Measurements from ENCODE around the gene ELOF1. TPM values are rescaled to one million over a fixed set of nuclear protein-coding genes. Genes with fewer than 3 reads are reported as not detected.
"Not testable (repeated sequence)": the region's sequence is repeated elsewhere in the genome, so short reads cannot be mapped to it uniquely, and the experiment has no call there.

The ELOF1 gene
- total and polyA plus RNA-seq, 2 donors (not counting 3 experiments of a cell fraction or from before 2014, with no cell fraction given): 49.9 to 80.2 TPM

GRCh38 chr19:11566164-11566563 lies 7.1 kb upstream of the ELOF1 start:
- Histone ChIP-seq H3K4me3 (replicated peaks in 1 of 3; ENCODE audit: insufficient read depth in 1 of 3, low read depth in 1 of 3, low read length in 3 of 3) (no peak overlapping the region), H3K9me1 (replicated peaks; ENCODE audit: control insufficient read depth, extremely low read depth, insufficient read depth, low read length) (no peaks in the 10 kb centered on the region), H3K27ac (ENCODE audit: insufficient read depth, low read depth, low read length) (no peak overlapping the region), H2AFZ (ENCODE audit: low read depth, low read length) (no peak overlapping the region), H3K27me3 (ENCODE audit: control insufficient read depth in 2 of 2, insufficient read depth in 2 of 2, low read length in 2 of 2) (no peaks in the 10 kb centered on the region), H3K4me1 (ENCODE audit: control insufficient read depth, extremely low read depth, insufficient read depth, low read length) (no peaks in the 10 kb centered on the region), H3K79me2 (ENCODE audit: control insufficient read depth, insufficient read depth, low read length) (no peaks in the 10 kb centered on the region), H3K36me3 (ENCODE audit: control insufficient read depth in 2 of 2, extremely low read depth in 1 of 2, insufficient read depth in 2 of 2, low read length in 2 of 2) (no peaks in the 10 kb centered on the region), H3K9me3 (replicated peaks; ENCODE audit: control insufficient read depth, insufficient read depth, low read length) (no peaks in the 10 kb centered on the region), H3K9ac (replicated peaks; ENCODE audit: extremely low read depth, insufficient read depth, low read length) (no peak overlapping the region), H3K4me2 (ENCODE audit: insufficient read depth, low read length) (no peak overlapping the region), H4K20me1 (replicated peaks; ENCODE audit: control insufficient read depth, extremely low read depth, insufficient read depth, low read length) (no peaks in the 10 kb centered on the region)
- ChIA-PET POLR2A (no interaction called here), CTCF (no interaction called here)
- FAIRE-seq (no peak), DNase-seq (ENCODE audit: low read depth, low spot score) (no peak)
- TF ChIP-seq JUN (IDR thresholded peaks at IDR 0.05; ENCODE audit: borderline replicate concordance, insufficient read depth, insufficient read length, low read depth) (no peak), CTCF (IDR thresholded peaks at IDR 0.05; ENCODE audit: extremely low read depth in 1 of 2, insufficient read depth in 1 of 2, low read depth in 1 of 2, low read length in 2 of 2) (no peak), POLR2AphosphoS5 (IDR thresholded peaks at IDR 0.05; ENCODE audit: insufficient read depth, low read depth, low read length) (no peak), MAX (IDR thresholded peaks at IDR 0.05; ENCODE audit: insufficient read depth, insufficient read length) (no peak), POLR2A (IDR thresholded peaks at IDR 0.05; ENCODE audit: low read depth, low read length) (no peak), FOS (IDR thresholded peaks at IDR 0.05; ENCODE audit: borderline replicate concordance, insufficient read depth, low read length) (no peak), MYC (IDR thresholded peaks at IDR 0.05; ENCODE audit: low read depth, low read length) (no peak), GATA2 (IDR thresholded peaks at IDR 0.05; ENCODE audit: insufficient read depth, insufficient read length, low read depth, low read length) (no peak), EZH2 (IDR thresholded peaks at IDR 0.05; ENCODE audit: borderline replicate concordance, low read depth, low read length, severe bottlenecking) (no peak)
- no TSS peak for BruUV-seq (replicated peaks)
- intact Hi-C loops (cut with micrococcal nuclease) (no loop called here), dilution Hi-C loops (cut with MboI; ENCODE audit: extremely low pct_ligation_motif_present, low sequenced_read_pairs) (no loop called here)

DNA sequence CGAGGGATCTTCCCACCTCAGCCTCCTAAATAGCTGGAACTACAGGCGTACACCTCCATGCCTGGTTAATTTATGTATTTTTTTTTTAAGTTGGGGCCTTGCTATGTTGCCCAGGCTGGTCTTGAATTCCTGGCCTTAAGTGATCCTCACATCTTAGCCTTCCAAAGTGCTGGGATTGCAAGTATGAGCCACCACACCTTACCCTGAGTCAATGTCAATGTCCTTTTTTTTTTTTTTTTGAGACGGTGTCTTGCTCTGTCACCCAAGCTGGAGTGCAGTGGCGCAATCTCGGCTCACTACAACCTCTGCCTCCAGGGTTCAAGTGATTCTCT lies 6.6 kb upstream of the ELOF1 start:
- DNase-seq (ENCODE audit: low read depth, low spot score); dilution Hi-C loops (cut with MboI; ENCODE audit: extremely low pct_ligation_motif_present, low sequenced_read_pairs); H3K9me1 ChIP-seq (replicated peaks; ENCODE audit: control insufficient read depth, extremely low read depth, insufficient read depth, low read length); H3K79me2 ChIP-seq (ENCODE audit: control insufficient read depth, insufficient read depth, low read length); CTCF ChIA-PET; H3K9ac ChIP-seq (replicated peaks; ENCODE audit: extremely low read depth, insufficient read depth, low read length); H3K9me3 ChIP-seq (replicated peaks; ENCODE audit: control insufficient read depth, insufficient read depth, low read length); BruUV-seq (replicated peaks); H3K4me2 ChIP-seq (ENCODE audit: insufficient read depth, low read length); H3K4me1 ChIP-seq (ENCODE audit: control insufficient read depth, extremely low read depth, insufficient read depth, low read length); H3K27me3 ChIP-seq (ENCODE audit: control insufficient read depth in 2 of 2, insufficient read depth in 2 of 2, low read length in 2 of 2); H4K20me1 ChIP-seq (replicated peaks; ENCODE audit: control insufficient read depth, extremely low read depth, insufficient read depth, low read length); H3K4me3 ChIP-seq (replicated peaks in 1 of 3; ENCODE audit: insufficient read depth in 1 of 3, low read depth in 1 of 3, low read length in 3 of 3); H3K36me3 ChIP-seq (ENCODE audit: control insufficient read depth in 2 of 2, extremely low read depth in 1 of 2, insufficient read depth in 2 of 2, low read length in 2 of 2); intact Hi-C loops (cut with micrococcal nuclease); H2AFZ ChIP-seq (ENCODE audit: low read depth, low read length); FAIRE-seq; POLR2A ChIA-PET; H3K27ac ChIP-seq (ENCODE audit: insufficient read depth, low read depth, low read length): not testable (repeated sequence)

DNA sequence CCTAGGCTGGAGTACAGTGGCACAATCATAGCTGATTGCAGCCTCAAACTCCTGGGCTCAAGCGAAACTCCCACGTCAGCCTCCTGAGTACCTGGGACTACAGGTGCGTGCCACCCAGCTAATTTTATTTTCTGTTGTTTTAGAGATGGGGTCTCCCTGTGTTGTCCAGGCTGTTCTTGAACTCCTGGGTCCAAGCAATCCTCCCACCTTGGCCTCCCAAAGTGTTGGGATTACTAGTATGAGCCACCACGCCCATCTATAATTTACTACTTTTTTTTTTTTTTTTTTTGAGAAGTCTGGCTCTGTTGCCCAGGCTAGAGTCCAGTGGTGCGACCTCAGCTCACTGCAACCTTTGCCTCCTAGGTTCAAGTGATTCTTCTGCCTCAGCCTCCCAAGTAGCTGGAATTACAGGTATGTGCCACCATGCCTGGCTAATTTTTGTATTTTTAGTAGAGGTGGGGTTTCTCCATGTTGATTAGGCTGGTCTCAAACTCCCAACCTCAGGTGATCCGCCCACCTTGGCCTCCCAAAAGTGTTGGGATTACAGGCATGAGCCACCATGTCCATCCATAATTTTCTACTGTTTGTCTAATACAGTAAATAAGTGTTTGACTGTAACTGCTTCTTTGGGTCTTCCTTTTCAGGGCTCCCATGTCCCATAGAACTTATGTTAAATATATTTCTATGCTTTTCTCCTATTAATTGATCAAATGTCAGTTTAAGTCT lies 5.2 kb upstream of the ELOF1 start:
- H3K27ac ChIP-seq (ENCODE audit: insufficient read depth, low read depth, low read length); dilution Hi-C loops (cut with MboI; ENCODE audit: extremely low pct_ligation_motif_present, low sequenced_read_pairs); POLR2A ChIA-PET; BruUV-seq (replicated peaks); H3K9ac ChIP-seq (replicated peaks; ENCODE audit: extremely low read depth, insufficient read depth, low read length); FAIRE-seq; H3K27me3 ChIP-seq (ENCODE audit: control insufficient read depth in 2 of 2, insufficient read depth in 2 of 2, low read length in 2 of 2); H3K36me3 ChIP-seq (ENCODE audit: control insufficient read depth in 2 of 2, extremely low read depth in 1 of 2, insufficient read depth in 2 of 2, low read length in 2 of 2); H4K20me1 ChIP-seq (replicated peaks; ENCODE audit: control insufficient read depth, extremely low read depth, insufficient read depth, low read length); H3K4me3 ChIP-seq (replicated peaks in 1 of 3; ENCODE audit: insufficient read depth in 1 of 3, low read depth in 1 of 3, low read length in 3 of 3); DNase-seq (ENCODE audit: low read depth, low spot score); H3K79me2 ChIP-seq (ENCODE audit: control insufficient read depth, insufficient read depth, low read length); H3K9me3 ChIP-seq (replicated peaks; ENCODE audit: control insufficient read depth, insufficient read depth, low read length); H2AFZ ChIP-seq (ENCODE audit: low read depth, low read length); H3K4me2 ChIP-seq (ENCODE audit: insufficient read depth, low read length); H3K9me1 ChIP-seq (replicated peaks; ENCODE audit: control insufficient read depth, extremely low read depth, insufficient read depth, low read length); H3K4me1 ChIP-seq (ENCODE audit: control insufficient read depth, extremely low read depth, insufficient read depth, low read length): not testable (repeated sequence)
- CTCF ChIA-PET: interaction anchor here (1.3 to 1.4 kb wide), 2 partner anchors 8 to 13 kb away, joined by 3 to 4 read pairs; no protein-coding TSS in a partner anchor
- intact Hi-C loops (cut with micrococcal nuclease): loop anchor here (5.0 kb wide), 1 partner anchor 133 kb away; no protein-coding TSS in a partner anchor
